Stimulated activated CD8-positive, alpha-beta memory T cell treated with anti-CD3 and anti-CD28 coated beads, Interleukin-15, amount 100 ng/mL, for 4 hours (primary cell): Measurements from ENCODE around the gene SLC11A1.

ENCODE experiments used
- DNase-seq, 2 donors: peaks; one replicate each; pipeline ENCODE4 v3.0.0-alpha.2; 2020; ENCODE audit warnings: low read depth in 2 of 2

SLC11A1 gene

DNA sequence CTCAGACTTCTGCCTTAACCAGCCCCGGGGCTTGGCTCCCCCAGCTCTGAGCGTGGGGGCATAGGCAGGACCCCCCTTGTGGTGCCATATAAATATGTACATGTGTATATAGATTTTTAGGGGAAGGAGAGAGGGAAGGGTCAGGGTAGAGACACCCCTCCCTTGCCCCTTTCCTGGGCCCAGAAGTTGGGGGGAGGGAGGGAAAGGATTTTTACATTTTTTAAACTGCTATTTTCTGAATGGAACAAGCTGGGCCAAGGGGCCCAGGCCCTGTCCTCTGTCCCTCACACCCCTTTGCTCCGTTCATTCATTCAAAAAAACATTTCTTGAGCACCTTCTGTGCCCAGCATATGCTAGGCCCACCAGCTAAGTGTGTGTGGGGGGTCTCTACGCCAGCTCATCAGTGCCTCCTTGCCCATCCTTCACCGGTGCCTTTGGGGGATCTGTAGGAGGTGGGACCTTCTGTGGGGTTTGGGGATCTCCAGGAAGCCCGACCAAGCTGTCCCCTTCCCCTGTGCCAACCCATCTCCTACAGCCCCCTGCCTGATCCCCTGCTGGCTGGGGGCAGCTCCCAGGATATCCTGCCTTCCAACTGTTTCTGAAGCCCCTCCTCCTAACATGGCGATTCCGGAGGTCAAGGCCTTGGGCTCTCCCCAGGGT, 23.1 kb downstream of the SLC11A1 start:
- no peak for DNase-seq

DNA sequence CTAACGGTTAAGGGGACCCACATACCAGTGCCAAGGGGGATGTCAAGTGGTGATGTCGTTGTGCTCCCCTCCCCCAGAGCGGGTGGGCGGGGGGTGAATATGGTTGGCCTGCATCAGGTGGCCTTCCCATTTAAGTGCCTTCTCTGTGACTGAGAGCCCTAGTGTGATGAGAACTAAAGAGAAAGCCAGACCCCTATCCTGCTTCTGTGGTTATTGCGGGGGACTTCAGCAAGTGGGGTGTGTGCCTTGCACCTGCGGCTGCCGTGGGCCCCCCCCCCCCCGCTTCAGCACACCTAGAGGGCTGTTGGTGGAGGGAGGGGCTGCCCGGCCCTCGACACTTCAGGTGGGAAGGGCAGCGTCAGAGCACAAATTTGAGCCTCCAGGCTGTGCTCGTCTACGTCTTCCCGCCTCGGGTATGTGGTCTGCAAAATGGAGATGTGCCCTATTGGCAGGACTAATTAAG, 23.7 kb downstream of the SLC11A1 start:
- no peak for DNase-seq

DNA sequence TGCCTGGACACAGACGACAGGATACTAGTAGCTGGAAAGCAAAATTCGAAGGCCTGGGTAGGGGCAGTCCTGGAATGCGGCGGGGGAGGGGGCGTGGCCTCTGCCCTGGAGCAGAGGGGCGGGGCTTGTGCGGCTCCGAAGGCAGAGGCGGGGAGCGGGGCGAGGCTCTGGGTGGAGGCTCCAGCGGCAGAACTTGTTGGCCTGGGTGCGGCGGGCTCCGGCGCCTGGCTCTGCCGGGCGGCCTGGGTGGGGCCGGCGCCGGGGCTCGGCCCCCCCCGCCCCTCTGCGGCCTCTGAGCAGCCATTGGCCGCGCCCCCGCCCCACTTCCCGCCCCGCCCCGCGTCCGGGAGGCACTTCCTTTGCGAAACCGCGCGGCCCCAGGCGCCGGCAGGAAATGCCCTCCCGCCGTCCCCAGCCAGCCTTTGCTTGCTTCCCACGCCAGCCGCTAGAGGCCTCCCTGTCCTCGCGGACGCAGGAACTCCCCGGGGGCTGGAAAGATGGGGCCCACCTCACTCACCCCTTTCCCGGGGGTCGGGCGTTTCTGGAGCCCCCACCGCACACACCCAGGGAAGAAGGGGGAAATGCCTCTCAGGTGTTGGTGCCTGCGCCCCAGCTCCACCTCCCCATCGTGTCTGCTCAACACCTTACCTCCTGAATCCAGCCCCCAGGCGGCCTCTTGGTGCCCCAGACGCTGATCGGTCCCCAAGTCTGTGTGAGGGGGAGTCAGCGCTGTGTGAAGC, 24.3 kb downstream of the SLC11A1 start:
- DNase-seq: peak; percentile 77 to 82

DNA sequence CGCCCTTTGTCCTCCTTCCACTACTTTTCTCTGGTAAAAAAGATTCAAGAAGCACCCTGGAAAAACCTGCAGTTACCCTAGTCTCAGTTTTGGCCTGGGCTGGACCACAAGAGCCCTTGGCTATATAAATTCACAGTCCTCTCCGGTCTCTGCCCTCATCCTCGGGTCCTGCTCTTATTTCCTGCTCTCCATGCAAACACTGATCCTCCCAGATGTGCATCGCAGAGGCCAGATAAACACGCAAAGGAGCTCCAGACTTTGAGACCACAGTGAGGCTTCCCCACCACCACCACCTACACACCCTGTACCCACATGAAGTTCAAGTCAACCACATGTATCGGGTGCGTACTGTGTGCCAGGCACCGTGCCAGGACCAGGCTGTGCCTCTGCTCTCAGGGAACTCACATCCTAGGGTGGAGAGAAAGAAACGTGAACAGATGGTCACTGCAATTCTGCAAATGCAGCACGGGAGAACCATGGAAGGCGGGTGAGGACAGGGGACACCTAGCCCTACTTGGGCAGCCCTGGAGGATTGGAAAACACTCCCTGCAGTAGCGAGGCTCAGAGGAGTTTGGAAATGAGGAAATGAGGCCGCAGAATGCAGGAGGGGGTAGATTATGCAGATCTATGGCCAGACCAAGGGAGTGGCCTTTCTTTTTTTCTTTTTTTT, 25.0 kb downstream of the SLC11A1 start:
- DNase-seq: peak in 1 of 2 donors; percentile 46

DNA sequence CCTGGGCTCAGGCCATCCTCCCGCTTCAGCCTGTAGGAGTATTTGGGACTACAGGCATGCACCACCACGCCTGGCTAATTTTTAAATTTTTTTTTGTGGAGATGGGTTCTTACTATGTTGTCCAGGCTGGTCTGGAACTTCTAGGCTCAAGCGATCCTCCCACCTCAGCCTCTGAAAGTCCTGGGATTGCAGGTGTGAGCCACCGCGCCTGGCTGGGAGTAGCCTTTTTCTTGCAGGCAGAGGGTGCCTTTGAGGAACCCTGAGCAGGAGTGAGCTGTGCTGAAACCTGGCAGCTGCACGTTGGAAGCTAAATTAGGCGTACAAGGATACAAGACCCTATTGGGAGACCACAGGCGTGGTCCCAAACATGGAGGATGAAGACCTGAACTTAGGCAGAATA, 25.6 kb downstream of the SLC11A1 start:
- DNase-seq: no peak

DNA sequence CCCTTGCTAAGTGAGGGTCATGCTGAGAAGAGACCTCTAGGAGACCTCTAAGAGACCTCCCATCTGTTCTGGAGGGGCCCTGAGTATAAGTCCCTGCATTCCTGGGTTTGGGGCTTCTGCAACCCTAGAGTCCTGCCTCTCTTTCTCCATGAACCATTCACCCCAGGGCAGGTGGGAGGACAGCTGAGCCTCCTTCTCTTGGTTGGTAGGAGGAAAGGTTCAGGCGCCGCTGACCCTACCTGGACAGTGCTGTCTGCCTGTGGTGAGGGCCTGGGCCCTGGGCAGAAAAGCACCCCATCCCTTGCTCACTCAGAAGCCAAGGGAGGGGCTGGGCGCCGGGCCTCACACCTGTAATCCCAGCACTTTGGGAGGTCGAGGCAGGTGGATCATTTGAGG, 36.2 kb downstream of the SLC11A1 start:
- no peak for DNase-seq

DNA sequence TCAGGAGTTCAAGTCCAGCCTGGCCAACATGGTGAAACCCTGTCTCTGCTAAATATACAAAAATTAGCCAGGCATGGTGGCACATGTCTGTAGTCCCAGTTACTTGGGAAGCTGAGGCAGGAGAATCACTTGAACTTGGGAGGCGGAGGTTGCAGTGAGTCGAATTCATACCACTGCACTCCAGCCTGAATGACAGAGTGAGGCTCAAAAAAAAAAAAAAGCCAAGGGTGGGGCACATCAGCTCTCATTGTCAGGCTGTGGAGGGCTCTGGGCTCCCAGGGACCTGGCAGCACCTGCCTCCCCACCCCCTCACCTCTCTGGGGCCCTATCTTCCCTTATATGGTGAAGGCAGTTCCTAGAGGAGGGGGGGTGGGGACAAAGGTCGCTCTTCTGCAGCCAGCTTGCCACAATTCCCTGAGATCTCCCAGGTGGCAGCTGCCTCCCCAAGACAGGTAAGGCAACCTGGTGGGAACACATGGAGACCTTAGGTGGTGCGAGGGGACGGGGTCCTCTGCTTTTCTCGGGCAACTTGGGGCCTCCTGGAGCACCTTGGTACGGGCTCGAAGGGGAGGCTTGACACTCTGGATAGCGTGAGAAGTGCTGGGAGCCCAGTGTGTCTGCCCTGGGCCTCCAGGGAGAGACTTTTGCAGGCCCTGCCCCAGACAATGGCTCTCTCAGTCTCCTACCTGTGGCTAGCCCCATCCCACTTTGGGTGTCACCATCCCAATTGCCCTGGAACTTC, 36.8 kb downstream of the SLC11A1 start, which contains the start of gene VIL1:
TSS of gene VIL1 (plus strand) at position 407 of the 742 bp plus-strand sequence. CDS start 4,656 bp downstream, outside the sequence.
- DNase-seq: no peak

DNA sequence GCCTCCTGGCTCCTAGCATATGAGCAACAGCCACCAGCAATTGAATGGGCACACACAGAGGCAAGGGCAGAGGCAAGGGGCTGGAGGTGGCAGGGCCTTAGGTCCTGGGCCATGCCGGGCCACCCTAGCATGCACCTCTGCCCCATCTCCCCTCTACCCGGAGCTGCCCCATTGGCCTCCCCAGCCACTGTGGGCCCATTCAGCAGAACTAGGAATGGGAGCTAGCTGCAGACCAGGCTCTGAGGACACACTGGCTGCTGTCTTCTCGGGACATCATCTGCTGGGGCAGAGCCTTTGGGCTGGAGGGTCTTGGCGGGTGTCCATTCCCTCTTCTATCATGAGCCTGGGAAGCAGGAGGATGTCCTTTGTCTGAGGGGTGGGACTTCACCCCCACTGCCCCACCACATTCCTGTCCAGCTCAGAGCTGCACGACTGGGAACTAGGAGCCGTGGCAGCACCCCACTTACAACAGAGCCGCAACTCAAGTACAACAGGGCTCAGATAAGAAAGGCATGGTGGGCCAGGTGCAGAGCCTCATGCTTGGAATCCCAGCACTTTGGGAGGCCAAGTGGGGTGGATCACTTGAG, 37.6 kb downstream of the SLC11A1 start:
- DNase-seq: no peak

DNA sequence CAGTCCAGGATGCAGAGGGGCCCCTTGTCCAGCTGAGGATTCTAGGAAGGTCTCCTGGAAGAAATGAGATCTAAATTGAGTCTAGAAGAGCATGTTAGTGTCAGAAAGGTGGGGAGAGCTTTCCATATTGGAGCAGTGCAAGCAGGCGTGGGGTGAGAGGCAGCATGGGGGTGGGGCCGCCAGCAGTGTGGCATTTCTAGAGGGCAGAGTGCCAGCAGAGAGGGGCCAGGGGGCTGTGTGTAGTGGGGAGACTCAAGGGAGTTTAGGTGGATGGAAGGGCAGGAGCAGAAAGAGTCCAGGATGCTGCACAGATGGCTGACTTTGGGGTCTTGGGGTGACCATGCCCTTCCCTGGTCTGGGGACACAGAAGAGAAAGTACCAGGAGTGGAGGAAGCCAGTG, 39.0 kb downstream of the SLC11A1 start:
- DNase-seq: no peak

DNA sequence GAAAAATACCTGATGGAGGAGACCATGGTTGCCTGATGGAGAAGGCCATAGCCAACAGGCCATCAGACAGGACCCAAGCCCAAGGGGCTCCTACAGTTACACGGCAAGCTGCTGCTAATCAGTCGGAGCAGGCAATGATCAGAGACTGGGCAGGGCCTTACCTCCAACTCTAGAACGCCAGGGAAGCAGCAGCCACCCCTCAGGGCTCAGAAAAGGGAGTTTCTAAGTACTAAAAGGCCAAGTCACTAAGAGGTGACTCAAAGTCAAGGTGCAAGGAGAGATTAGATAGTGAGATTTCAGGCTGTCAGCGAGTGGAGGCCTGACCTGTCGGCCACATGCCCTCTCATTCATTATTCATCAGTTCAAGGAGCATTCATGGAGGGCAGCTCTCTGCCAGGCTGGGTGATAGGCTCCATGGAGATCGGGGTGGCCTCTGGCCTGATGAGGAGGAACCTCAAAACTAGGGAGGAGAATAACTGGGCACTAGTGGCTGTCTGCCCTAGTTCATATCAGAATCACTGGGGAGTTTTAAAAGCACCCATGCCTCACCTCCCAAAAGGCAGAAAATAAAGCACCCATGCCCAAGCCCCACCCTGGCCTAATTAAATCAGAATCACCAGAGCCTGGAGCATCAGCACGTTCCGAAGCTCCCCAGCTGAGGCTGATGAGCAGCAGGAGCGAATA, 40.5 kb downstream of the SLC11A1 start:
- no peak for DNase-seq

DNA sequence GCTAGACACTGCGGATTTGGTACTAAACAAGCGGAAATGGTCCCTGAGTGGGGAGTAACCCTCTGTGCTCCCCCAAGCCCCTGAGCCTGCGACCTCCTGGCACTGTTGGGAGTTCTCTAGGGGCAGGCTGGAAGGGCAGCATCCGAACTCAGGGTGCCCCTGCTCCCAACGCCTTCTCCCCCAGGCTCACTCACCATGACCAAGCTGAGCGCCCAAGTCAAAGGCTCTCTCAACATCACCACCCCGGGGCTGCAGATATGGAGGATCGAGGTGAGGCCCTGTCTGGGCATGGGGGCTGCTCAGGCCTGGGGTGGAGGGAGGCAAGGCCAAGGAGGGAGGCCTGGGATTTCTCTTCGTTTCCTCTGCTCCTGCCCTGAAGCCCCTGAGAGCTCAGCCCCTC, 41.5 kb downstream of the SLC11A1 start:
- no peak for DNase-seq

DNA sequence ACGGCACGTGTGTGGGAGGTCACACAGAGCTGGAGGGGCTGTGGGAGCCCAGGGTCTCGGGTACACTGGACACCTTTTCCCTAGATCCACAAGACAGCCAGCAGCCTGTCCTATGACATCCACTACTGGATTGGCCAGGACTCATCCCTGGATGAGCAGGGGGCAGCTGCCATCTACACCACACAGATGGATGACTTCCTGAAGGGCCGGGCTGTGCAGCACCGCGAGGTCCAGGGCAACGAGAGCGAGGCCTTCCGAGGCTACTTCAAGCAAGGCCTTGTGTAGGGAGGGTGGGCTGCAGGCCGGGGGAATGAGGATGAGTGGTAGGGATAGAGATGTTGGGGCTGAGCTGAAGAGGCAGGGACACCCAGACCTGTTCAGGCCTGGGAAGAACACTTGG, 43.5 kb downstream of the SLC11A1 start:
- DNase-seq: no peak

DNA sequence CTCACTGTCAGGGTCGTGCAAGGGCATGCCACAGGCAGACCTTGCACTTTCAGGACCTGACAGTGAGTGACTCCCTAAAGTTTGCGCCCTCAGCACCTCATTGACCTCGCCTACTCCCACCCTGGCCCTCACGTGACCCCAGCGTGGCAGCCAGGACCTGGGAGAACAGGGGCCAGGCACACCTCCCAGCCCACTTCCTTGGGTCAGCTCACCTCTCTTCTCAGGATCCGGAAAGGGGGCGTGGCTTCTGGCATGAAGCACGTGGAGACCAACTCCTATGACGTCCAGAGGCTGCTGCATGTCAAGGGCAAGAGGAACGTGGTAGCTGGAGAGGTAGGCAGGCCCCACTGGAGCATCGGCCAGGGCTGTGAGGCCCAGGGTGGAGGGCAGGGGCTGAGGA, 45.7 kb downstream of the SLC11A1 start:
- DNase-seq: no peak

DNA sequence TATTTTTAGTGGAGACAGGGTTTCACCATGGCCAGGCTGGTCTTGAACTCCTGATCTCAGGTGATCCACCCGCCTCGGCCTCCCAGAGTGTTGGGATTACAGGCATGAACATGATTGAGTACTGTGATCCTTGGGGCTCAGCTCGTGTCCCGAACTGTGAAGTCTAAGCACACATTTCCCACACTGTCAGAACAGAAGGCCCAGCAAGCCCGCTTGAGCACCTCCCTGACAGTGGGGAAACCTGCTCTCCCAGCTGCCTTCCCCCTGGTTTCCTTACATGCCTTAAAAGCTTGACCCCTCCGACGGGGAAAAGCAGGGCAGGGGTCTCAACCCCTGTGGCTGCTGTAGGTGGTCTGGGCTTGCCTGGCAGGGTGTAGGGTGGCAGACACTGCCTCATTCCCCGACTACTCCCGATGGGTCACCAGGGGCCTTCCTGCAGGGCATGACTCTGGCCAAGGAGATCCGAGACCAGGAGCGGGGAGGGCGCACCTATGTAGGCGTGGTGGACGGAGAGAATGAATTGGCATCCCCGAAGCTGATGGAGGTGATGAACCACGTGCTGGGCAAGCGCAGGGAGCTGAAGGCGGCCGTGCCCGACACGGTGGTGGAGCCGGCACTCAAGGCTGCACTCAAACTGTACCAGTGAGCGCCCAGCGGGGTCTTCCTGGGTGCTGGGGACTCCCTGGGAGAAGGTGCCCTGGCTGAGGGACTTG, 46.9 kb downstream of the SLC11A1 start:
- no peak for DNase-seq

DNA sequence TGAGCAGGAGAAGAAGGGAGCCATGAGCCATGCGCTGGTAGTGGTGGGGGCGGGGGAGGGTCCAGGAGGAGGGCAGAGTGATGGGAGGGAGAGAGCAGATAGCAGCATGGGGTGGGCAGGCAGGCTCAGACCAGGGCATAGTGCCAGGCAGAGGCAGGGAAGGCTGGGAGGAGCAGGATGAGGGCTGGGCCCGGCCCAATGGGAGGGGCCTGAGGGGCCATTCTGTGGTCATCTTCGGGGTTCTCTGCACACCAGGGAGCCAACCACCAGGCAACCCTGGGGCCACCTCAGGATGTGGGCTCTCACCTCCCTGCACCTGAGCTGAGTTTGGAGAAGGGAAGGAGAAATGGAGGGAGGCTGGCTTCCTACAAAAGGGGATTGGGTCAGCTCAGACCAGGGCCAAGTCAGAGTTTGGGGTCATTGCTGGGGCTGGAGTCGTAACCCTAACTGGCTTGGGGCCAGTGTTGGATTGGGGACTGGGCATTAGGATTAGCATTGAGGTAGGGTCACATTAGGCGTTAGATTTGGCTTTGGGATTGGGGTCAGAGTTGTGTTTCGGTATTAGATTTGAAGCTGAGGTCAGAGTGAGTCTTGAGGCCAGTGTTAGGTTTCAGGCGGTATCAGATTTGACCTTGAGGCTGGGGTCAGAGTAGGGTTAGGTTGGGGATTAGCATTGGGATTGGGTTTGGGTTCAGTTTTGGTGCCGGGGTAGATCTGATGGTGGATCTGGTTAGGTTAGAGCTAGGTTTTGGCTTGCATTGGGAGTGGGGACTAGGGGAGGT, 48.0 kb downstream of the SLC11A1 start:
- DNase-seq: no peak

DNA sequence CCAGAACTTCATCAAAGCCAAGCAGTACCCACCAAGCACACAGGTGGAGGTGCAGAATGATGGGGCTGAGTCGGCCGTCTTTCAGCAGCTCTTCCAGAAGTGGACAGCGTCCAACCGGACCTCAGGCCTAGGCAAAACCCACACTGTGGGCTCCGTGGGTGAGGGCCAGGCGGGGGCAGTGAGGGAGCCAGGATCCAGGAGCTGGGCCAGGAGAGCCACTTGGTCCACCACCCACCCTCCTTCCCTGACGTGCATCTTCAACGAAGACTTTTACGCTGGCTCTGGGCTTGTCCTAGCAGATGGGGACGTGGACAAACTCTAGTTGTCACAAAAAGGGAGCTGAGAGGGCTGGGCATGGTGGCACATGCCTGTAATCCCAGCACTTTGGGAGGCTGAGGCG, 48.6 kb downstream of the SLC11A1 start:
- DNase-seq: no peak

DNA sequence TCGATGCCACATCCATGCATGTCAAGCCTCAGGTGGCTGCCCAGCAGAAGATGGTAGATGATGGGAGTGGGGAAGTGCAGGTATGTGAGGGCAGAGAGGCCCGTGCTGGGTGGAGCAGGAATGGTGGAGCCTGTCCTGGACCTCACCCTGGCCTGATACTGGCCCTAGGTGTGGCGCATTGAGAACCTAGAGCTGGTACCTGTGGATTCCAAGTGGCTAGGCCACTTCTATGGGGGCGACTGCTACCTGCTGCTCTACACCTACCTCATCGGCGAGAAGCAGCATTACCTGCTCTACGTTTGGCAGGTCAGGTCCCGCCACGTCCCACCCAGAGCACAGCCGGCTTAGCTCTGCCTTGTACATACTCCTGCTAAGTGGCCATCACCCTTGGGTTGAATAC, 49.8 kb downstream of the SLC11A1 start:
- no peak for DNase-seq

DNA sequence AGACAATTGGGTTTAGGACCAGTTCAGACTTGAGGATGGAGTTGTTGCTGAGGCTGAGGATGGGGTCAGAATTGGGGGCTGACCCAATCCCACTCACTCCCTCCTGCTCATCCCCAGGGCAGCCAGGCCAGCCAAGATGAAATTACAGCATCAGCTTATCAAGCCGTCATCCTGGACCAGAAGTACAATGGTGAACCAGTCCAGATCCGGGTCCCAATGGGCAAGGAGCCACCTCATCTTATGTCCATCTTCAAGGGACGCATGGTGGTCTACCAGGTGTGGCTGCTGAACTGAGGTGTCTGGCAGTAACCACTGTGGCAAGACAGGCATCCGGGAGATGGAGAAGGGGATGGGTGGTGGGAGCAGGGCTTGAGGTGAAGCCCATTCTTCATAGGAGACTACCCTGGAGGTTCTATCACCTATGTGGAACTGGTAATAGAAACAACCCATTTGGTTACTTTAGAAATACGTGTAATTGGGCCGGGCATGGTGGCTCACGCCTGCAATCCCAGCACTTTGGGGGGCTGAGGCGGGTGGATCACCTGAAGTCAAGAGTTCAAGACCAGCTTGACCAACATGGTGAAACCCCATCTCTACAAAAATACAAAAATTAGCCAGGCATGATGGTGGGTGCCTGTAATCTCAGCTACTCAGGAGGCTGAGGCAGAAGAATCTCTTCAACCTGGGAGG, 50.7 kb downstream of the SLC11A1 start:
- no peak for DNase-seq

DNA sequence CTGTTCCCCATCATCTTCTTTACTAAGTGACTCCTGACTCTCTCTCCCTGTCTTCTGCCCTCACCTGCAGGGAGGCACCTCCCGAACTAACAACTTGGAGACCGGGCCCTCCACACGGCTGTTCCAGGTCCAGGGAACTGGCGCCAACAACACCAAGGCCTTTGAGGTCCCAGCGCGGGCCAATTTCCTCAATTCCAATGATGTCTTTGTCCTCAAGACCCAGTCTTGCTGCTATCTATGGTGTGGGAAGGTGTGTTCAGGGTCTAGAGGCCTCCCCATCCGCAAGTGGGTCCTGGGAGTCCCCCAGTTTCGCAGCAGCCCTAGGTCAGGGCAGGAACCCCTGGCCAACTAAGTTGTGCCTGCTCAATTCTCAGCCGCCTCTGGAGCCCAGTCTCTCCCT, 52.4 kb downstream of the SLC11A1 start:
- DNase-seq: no peak
